AML-193 (cell line): ENCODE results near the gene KCNK4.
A peak's percentile ranks its signal among the peaks of the same experiment; 100 is the strongest.

Experiments
- DNase-seq, 2 experiments: peaks; one replicate each; lab custom pipeline; 2025; lab: John Stamatoyannopoulos, UW

Gene KCNK4

GRCh38 chr11:64347193-64347867 is 56.2 kb downstream of the KCNK4 start:
- peak in 1 of 2 experiments; percentile 18 for DNase-seq

- DNase-seq: no peak
Measured at GRCh38 chr11:64348383-64349024, 57.4 kb downstream of the KCNK4 start.

GRCh38 chr11:64349025-64349387 is 57.9 kb downstream of the KCNK4 start:
- DNase-seq: no peak

GRCh38 chr11:64349404-64349803 is 58.3 kb downstream of the KCNK4 start:
- no peak for DNase-seq
